ENCODE measurements around the gene CCL16. TPM values are rescaled to one million over a fixed set of nuclear protein-coding genes. Genes with fewer than 3 reads are reported as not detected.
"Not testable (repeated sequence)": the region's sequence is repeated elsewhere in the genome, so short reads cannot be mapped to it uniquely, and the experiment has no call there.

Gene CCL16
- not detected in 2 replicates for total RNA-seq (2014; rRNA removed; shearing (Covaris generic); ENCODE audit: low replicate concordance)

- no peaks in the 10 kb centered on the region for H3K9me3 ChIP-seq
- no peak within 1 kb of the TSS for H3K4me3 ChIP-seq
- no peaks in the 10 kb centered on the region for H3K27me3 ChIP-seq
- DNase-seq = no peak
- no peaks in the 10 kb centered on the region for H3K36me3 ChIP-seq
Measured at GRCh38 chr17:35981246-35981645, at the start of gene CCL16. Gene CCL16 (minus strand): TSS chr17:35981497. CDS start chr17:35981420, 77 bp downstream.

DNA sequence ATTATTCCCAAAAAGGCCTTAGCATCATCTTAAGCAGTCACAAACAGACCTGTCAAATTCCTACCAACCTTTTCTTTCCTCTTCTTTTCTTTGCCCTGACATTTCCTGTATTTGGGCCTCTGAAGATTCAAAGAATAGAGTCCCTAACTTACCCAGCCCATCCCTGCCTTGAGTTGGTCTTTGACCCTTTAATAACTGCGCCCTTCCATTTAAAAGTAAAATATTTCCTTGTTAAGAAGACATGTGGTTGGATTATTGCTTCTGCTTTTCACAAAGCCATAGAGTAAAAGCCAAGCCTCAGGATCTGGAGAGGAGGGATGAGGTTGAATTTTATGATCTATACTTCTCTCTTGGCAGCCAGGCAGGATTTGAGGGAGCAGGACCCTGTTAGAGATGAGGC is 49.7 kb upstream of the CCL16 start:
- no peaks in the 10 kb centered on the region for H3K9me3 ChIP-seq
- H3K36me3 ChIP-seq = no peaks in the 10 kb centered on the region
- H3K4me3 ChIP-seq = no peak overlapping the region
- peaks cover 6% of the 10 kb centered on the region; the same call in 1 of the 2 replicates for H3K27me3 ChIP-seq
- no peak for DNase-seq

GRCh38 chr17:36027761-36028160 is 46.5 kb upstream of the CCL16 start:
- no peaks in the 10 kb centered on the region for H3K36me3 ChIP-seq
- H3K4me3 ChIP-seq = no peak overlapping the region
- no peaks in the 10 kb centered on the region for H3K9me3 ChIP-seq
- no peak for DNase-seq
- 0 out of 2 replicates have a peak, but pooled peaks cover 5% of the 10 kb centered on the region for H3K27me3 ChIP-seq

DNA sequence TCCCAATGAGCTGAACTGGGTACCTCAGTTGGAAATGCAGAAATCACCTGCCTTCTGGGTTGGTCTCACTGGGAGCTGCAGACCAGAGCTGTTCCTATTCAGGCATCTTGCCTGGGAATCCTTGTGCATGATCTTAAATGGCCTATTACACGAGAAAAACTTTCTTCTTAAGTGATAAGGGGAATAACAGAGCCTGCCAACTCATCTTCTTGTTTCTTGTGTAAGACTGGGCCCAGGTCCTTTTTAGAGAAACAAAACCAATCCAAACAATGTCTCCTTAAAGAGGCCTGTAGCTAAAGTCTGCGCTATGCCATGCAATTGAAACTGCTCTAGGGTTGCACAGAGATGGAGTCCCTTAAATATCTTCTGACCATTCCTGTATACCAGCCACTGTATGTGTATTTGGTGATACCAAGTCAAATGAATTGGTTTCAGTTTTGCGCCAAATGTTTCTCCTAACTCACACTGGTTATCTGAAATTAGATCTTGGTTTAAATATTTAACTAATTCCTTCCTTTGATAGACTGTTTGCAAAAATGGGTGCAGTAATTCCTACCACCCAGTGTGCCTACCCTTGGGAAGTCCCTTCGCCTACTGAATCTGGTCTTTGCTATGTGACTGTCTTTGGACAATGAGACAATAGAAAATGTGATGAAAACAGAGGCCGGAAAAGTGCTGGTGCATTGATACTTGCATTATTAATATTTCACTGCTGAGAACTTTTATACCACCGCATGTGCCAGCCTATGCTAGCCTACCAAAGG is 43.0 kb upstream of the CCL16 start:
- DNase-seq = no peak
- peaks cover 14% of the 10 kb centered on the region for H3K27me3 ChIP-seq

GRCh38 chr17:36019423-36019822 is 38.1 kb upstream of the CCL16 start:
- peaks cover 16% of the 10 kb centered on the region for H3K27me3 ChIP-seq
- no peak for DNase-seq
- H3K4me3 ChIP-seq = no peak overlapping the region
- H3K9me3 ChIP-seq = no peaks in the 10 kb centered on the region
- no peaks in the 10 kb centered on the region for H3K36me3 ChIP-seq

More for the DNA sequence above, 43.0 kb upstream of the CCL16 start:
- H3K4me3 ChIP-seq = no peak overlapping the region
- no peaks in the 10 kb centered on the region for H3K9me3 ChIP-seq
- H3K36me3 ChIP-seq = no peaks in the 10 kb centered on the region

DNA sequence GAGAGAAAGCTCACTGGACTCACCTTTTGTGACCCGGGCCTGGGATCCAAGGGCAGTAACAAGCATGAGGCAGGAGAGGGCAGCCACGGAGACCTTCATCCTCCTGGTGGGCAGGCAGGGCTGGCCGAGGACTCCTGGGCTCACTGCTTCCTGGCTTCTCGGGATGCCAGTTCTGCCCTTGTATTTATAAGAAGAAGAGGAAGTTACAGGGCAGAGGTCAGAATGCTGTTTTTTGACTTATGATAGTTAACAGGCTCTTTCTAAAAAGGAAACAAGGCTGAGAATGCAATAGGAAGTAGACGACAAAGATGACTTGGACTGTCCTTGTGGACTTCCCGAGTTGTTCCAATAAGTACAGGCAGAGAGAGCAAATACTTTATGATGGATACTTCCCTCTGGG is 36.5 kb upstream of the CCL16 start, which contains the start of gene CCL23:
Gene CCL23 (minus strand): TSS at position 174 of the 400 bp plus-strand sequence. CDS start 75 bp downstream, at position 99.
- H3K36me3 ChIP-seq = no peaks in the 10 kb centered on the region
- no peaks in the 10 kb centered on the region for H3K9me3 ChIP-seq
- DNase-seq = no peak
- H3K27me3 ChIP-seq = peaks cover 16% of the 10 kb centered on the region
- no peak within 1 kb of the TSS for H3K4me3 ChIP-seq

GRCh38 chr17:36016555-36016954 is 35.3 kb upstream of the CCL16 start:
- H3K27me3 ChIP-seq = peaks cover 14% of the 10 kb centered on the region
- no peaks in the 10 kb centered on the region for H3K9me3 ChIP-seq
- DNase-seq = no peak
- no peaks in the 10 kb centered on the region for H3K36me3 ChIP-seq
- H3K4me3 ChIP-seq = no peak overlapping the region

- not testable (repeated sequence) for DNase-seq, H3K9me3 ChIP-seq, H3K36me3 ChIP-seq, H3K4me3 ChIP-seq
- peaks cover 12% of the 10 kb centered on the region for H3K27me3 ChIP-seq
Measured at GRCh38 chr17:36015895-36016294, 34.6 kb upstream of the CCL16 start.

DNA sequence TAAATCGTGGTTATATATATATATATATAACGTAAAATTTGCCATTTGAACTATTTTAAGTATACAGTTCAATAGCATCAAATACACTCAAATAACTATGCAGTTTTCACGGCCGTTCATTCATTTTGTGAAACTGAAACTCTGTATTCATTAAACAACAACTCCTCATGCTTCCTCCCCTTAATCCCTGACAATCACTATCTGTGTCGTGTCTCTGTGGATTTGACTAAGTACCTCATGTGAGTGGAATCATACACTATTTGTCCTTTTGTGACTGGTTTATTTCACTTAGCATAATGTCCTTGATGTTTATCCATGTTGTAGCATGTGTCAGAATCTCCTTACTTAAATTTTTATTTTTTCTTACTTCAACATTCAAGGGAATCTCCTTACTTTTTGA is 33.6 kb upstream of the CCL16 start:
- DNase-seq = no peak
- Histone ChIP-seq H3K9me3 (no peaks in the 10 kb centered on the region; the same call in 1 of the 2 replicates), H3K27me3 (peaks cover 6% of the 10 kb centered on the region; the same call in 1 of the 2 replicates), H3K4me3 (no peak overlapping the region), H3K36me3 (no peaks in the 10 kb centered on the region)

- H3K4me3 ChIP-seq = no peak overlapping the region
- H3K9me3 ChIP-seq = peaks cover 5% of the 10 kb centered on the region
- H3K36me3 ChIP-seq = no peaks in the 10 kb centered on the region
- no peak for DNase-seq
- H3K27me3 ChIP-seq = no peaks in the 10 kb centered on the region
Measured at GRCh38 chr17:36011201-36011600, 29.9 kb upstream of the CCL16 start.

DNA sequence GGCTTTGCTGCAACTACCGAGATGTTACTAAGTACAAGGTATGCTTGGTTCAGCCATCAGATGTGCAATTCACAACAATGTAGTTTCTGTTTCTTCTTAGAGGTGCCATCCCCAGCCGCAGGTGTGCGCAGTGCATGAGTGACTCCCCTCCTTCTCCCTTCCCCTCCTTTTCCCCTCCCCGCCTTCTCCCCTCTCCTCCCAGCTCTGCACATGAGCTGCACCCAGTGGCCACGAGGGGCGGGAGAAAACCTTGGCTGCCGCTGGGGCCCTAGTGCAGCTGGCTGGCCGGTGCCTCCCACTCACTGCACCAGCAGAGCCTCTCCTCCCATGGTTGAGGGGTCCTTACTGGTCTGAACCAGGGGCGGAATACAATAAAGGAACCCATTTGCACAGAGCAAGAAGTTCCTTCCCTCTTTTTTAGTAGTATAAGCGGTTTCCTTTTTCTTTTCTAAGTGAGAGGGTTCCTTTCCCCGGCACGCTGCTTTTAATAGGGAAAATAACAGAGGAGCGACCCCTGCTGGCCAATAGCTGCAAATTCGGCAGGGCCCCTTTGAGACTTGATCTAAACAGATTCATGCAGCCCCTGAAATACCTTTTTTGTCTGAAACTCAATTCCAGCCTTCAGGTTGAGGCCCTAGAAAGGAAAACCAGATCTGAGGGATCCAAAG is 27.8 kb upstream of the CCL16 start:
- H3K27me3 ChIP-seq = no peaks in the 10 kb centered on the region
- H3K4me3 ChIP-seq = no peak overlapping the region
- peaks cover 5% of the 10 kb centered on the region for H3K9me3 ChIP-seq
- no peak for DNase-seq
- no peaks in the 10 kb centered on the region for H3K36me3 ChIP-seq

DNA sequence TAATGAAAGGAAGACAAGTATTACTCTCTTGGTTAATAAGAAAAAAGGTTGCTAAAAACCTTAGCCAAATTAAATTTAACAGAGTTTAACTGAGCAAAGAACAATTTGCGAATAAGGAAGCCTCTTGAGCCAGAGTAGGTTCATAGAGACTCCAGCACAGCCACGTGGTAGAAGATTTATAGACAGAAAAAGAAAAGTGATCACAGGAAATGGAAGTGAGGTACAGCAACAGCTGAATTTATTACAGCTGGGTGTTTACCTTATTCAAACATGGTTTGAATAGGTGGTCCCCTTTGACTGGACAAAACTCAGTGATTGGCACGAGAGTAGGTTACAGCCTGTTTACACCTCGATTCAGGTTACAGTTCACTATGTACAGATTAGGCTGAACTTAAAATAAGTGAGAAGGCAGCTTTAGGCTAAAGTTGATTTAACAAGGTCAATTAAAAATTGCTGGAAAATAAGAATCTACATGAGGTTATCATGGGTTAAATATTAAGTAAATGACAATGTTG is 23.4 kb upstream of the CCL16 start:
- Histone ChIP-seq H3K4me3 (no peak overlapping the region), H3K36me3 (no peaks in the 10 kb centered on the region), H3K27me3 (no peaks in the 10 kb centered on the region), H3K9me3 (peaks cover 4% of the 10 kb centered on the region)
- DNase-seq = no peak

DNA sequence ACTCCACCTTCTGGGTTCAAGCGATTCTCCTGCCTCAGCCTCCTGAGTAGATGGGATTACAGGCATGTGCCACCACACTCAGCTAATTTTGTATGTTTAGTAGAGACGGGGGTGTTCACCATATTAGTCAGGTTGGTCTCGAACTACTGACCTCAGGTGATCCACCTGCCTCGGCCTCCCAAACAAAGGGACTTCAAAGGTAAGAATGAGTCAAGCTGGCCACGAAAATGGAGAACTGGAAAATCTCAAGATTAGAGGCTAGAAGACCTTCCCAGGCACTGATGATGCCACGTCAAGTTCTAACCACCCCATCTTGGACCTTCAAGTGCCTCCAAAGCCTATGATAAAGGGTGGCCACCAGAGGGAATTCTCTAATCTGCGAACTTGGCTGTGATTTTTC is 21.3 kb upstream of the CCL16 start:
- no peak for DNase-seq
- Histone ChIP-seq H3K4me3 (no peak overlapping the region), H3K36me3 (no peaks in the 10 kb centered on the region), H3K27me3 (no peaks in the 10 kb centered on the region), H3K9me3 (no peaks in the 10 kb centered on the region)

DNA sequence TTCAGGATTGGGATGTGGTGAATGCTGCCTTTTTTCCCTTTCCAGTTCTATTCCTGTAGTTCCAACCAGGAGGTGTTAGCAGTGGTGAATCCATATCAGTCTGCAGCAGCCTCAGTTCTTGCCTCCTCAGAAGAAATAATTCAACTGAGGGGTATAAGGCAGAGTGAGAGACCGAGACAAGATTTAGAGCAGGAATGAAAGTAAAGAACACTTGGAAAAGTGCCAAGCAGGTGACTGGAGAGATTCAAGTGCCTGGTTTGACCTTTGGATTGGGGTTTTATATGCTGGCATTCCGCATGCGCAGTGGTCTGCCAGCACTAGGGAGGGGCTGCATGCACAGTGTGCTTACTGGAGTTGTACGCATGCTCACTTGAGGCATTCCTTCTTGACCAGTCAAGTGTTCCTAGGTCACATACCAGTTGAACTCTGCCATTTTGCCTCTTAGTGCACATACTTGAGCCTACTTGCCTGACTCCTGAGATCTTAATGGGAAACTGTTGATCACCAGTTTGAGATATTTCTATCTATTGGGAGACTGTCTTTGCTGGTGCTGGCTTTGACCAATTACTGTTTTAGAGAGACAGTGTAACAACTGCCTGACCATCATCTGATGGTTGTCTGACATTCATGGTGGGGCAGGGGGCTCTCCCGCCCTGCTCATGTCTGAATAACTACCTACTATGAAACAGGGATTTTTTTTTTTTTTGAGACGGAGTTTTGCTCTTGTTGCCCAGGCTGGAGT is 20.7 kb upstream of the CCL16 start:
- Histone ChIP-seq H3K27me3 (no peaks in the 10 kb centered on the region), H3K4me3 (no peak overlapping the region), H3K36me3 (no peaks in the 10 kb centered on the region), H3K9me3 (no peaks in the 10 kb centered on the region)
- DNase-seq = no peak

DNA sequence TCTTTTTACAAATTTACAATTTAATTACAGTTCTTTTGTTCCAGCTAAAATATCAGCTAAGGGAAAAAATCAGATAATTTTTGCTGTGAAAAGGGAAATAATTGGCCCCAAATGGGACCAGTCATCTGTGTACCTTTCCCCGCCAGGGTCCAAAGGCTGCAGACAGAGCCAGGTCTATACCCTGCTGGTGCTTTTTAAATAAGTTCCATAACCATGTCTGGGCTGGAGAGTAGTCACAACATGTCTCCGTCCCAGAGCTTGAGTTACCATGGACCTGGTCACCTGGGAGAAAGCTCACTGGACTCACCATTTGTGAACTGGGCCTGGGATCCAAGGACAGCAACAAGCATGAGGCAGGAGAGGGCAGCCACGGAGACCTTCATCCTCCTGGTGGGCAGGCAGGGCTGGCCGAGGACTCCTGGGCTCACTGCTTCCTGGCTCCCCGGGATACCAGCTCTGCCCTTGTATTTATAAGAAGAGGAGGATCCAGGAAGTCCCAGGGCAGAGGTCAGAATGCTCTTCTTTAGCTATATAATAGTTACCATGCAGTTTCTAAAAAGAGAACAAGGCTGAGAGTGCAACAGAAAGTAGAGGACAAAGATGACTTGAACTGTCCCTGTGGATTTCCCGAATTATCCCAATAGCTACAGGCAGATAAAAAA is 19.9 kb upstream of the CCL16 start, which contains the start of gene CCL15:
Gene CCL15 (minus strand): TSS at position 444 of the 662 bp plus-strand sequence. CDS start 61 bp downstream, at position 383.
- H3K27me3 ChIP-seq = peaks cover 6% of the 10 kb centered on the region
- no peaks in the 10 kb centered on the region for H3K36me3 ChIP-seq
- H3K9me3 ChIP-seq = no peaks in the 10 kb centered on the region
- no peak within 1 kb of the TSS for H3K4me3 ChIP-seq
- no peak for DNase-seq

GRCh38 chr17:36000732-36001109 is 19.4 kb upstream of the CCL16 start:
- Histone ChIP-seq H3K4me3 (no peak overlapping the region), H3K9me3 (no peaks in the 10 kb centered on the region), H3K36me3 (no peaks in the 10 kb centered on the region), H3K27me3 (peaks cover 6% of the 10 kb centered on the region)
- no peak for DNase-seq

All from MG63 (cell line).